ENCODE measurements around the gene TRIM17. TPM values are rescaled to one million over a fixed set of nuclear protein-coding genes. Genes with fewer than 3 reads are reported as not detected.

Gene TRIM17
- total and polyA plus RNA-seq, 2 experiments from 2014 or later = 11.8 to 17.9 TPM

GRCh38 chr1:228392111-228392936 lies 24.3 kb downstream of the TRIM17 start:
- H3K4me1 ChIP-seq (ENCODE audit: low read depth) = no peaks in the 10 kb centered on the region
- DNase-seq (ENCODE audit: low read depth in 1 of 2, low spot score in 1 of 2) = no peak
- peaks cover 10% of the 10 kb centered on the region for H3K36me3 ChIP-seq
- no peaks in the 10 kb centered on the region for H3K27me3 ChIP-seq
- no peaks in the 10 kb centered on the region for H3K9me3 ChIP-seq (ENCODE audit: low read depth)
- no peak overlapping the region for H3K27ac ChIP-seq
- no peak for TF ChIP-seq CTCF (IDR thresholded peaks at IDR 0.05; ENCODE audit: low read depth, low read length)
- H3K4me3 ChIP-seq = no peak overlapping the region

- Histone ChIP-seq H3K27me3 (no peaks in the 10 kb centered on the region), H3K36me3 (peaks cover 4% of the 10 kb centered on the region), H3K27ac (no peak overlapping the region), H3K9me3 (ENCODE audit: low read depth) (no peaks in the 10 kb centered on the region), H3K4me1 (ENCODE audit: low read depth) (no peaks in the 10 kb centered on the region), H3K4me3 (no peak overlapping the region)
- TF ChIP-seq CTCF (IDR thresholded peaks at IDR 0.05; ENCODE audit: low read depth, low read length) = no peak
- no peak for DNase-seq (ENCODE audit: low read depth in 1 of 2, low spot score in 1 of 2)
Measured at GRCh38 chr1:228391411-228392020, 25.1 kb downstream of the TRIM17 start.

- H3K9me3 ChIP-seq (ENCODE audit: low read depth) = no peaks in the 10 kb centered on the region
- H3K27ac ChIP-seq = no peak overlapping the region
- no peak for DNase-seq (ENCODE audit: low read depth in 1 of 2, low spot score in 1 of 2)
- H3K27me3 ChIP-seq = no peaks in the 10 kb centered on the region
- H3K4me3 ChIP-seq = no peak overlapping the region
- no peaks in the 10 kb centered on the region for H3K4me1 ChIP-seq (ENCODE audit: low read depth)
- no peak for TF ChIP-seq CTCF (IDR thresholded peaks at IDR 0.05; ENCODE audit: low read depth, low read length)
- no peaks in the 10 kb centered on the region for H3K36me3 ChIP-seq
Measured at GRCh38 chr1:228390649-228391048, 26.0 kb downstream of the TRIM17 start.

- peaks cover 6% of the 10 kb centered on the region for H3K27me3 ChIP-seq
- H3K4me1 ChIP-seq (ENCODE audit: low read depth) = no peaks in the 10 kb centered on the region
- no peak for DNase-seq (ENCODE audit: low read depth in 1 of 2, low spot score in 1 of 2)
- no peak overlapping the region for H3K4me3 ChIP-seq
- no peak overlapping the region for H3K27ac ChIP-seq
- H3K36me3 ChIP-seq = no peaks in the 10 kb centered on the region
- no peaks in the 10 kb centered on the region for H3K9me3 ChIP-seq (ENCODE audit: low read depth)
- TF ChIP-seq CTCF (IDR thresholded peaks at IDR 0.05; ENCODE audit: low read depth, low read length) = no peak
Measured at GRCh38 chr1:228387321-228387720, 29.3 kb downstream of the TRIM17 start.

- no peak for DNase-seq (ENCODE audit: low read depth in 1 of 2, low spot score in 1 of 2)
Measured at GRCh38 chr1:228385232-228385631, 31.4 kb downstream of the TRIM17 start.

More at GRCh38 chr1:228385232-228385631, 31.4 kb downstream of the TRIM17 start:
- Histone ChIP-seq H3K27me3 (peaks cover 6% of the 10 kb centered on the region), H3K27ac (no peak overlapping the region), H3K4me3 (no peak overlapping the region), H3K36me3 (no peaks in the 10 kb centered on the region), H3K4me1 (ENCODE audit: low read depth) (no peaks in the 10 kb centered on the region), H3K9me3 (ENCODE audit: low read depth) (no peaks in the 10 kb centered on the region)
- no peak for TF ChIP-seq CTCF (IDR thresholded peaks at IDR 0.05; ENCODE audit: low read depth, low read length)

All from cardiac muscle cell (in vitro differentiated cells and primary cell).